WERI-Rb-1 (cell line): ENCODE results near the gene ZBTB4.

Experiments
- DNase-seq: peaks from one replicate; pipeline ENCODE4 v3.0.0-alpha.2; 2020
- H3K27ac ChIP-seq: fragments of 250-450 bp; sonication (Bioruptor Pico); 2 replicates; pipeline ENCODE4 v1.5.1; 2020; ENCODE audit warnings: mild to moderate bottlenecking, moderate library complexity
- H3K27me3 ChIP-seq: fragments of 250-450 bp; sonication (Bioruptor Pico); 2 replicates; pipeline ENCODE4 v1.5.1; 2021; ENCODE audit warnings: mild to moderate bottlenecking, low read depth, moderate library complexity; ENCODE audit not compliant: insufficient read depth, severe bottlenecking
- H3K36me3 ChIP-seq: fragments of 250-450 bp; sonication (Bioruptor Pico); 2 replicates; pipeline ENCODE4 v1.5.1; 2020; ENCODE audit warnings: mild to moderate bottlenecking, moderate library complexity
- H3K4me3 ChIP-seq: 2 replicates; pipeline ENCODE4 v1.5.1; 2011; ENCODE audit warnings: low read depth, mild to moderate bottlenecking, control low read depth, low read length
- H3K9me3 ChIP-seq: fragments of 250-450 bp; sonication (Bioruptor Pico); 2 replicates; pipeline ENCODE4 v1.5.1; 2021; ENCODE audit warnings: mild to moderate bottlenecking, moderate library complexity; ENCODE audit not compliant: severe bottlenecking
- TF ChIP-seq, protein P1 (sequence below): IDR thresholded peaks from 2 replicates; pipeline ENCODE4 v1.5.1; 2011; ENCODE audit warnings: low read depth, mild to moderate bottlenecking, control low read depth, inconsistent platforms, low read length

ZBTB4 gene

GRCh38 chr17:7429722-7430121 is 49.7 kb downstream of the ZBTB4 start:
- H3K27ac ChIP-seq = no peak overlapping the region
- H3K27me3 ChIP-seq = no peaks in the 10 kb centered on the region
- H3K4me3 ChIP-seq = no peak overlapping the region
- H3K9me3 ChIP-seq = no peaks in the 10 kb centered on the region
- H3K36me3 ChIP-seq = no peaks in the 10 kb centered on the region
- TF ChIP-seq, protein P1, sequence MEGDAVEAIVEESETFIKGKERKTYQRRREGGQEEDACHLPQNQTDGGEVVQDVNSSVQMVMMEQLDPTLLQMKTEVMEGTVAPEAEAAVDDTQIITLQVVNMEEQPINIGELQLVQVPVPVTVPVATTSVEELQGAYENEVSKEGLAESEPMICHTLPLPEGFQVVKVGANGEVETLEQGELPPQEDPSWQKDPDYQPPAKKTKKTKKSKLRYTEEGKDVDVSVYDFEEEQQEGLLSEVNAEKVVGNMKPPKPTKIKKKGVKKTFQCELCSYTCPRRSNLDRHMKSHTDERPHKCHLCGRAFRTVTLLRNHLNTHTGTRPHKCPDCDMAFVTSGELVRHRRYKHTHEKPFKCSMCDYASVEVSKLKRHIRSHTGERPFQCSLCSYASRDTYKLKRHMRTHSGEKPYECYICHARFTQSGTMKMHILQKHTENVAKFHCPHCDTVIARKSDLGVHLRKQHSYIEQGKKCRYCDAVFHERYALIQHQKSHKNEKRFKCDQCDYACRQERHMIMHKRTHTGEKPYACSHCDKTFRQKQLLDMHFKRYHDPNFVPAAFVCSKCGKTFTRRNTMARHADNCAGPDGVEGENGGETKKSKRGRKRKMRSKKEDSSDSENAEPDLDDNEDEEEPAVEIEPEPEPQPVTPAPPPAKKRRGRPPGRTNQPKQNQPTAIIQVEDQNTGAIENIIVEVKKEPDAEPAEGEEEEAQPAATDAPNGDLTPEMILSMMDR = no peak
- no peak for DNase-seq

DNA sequence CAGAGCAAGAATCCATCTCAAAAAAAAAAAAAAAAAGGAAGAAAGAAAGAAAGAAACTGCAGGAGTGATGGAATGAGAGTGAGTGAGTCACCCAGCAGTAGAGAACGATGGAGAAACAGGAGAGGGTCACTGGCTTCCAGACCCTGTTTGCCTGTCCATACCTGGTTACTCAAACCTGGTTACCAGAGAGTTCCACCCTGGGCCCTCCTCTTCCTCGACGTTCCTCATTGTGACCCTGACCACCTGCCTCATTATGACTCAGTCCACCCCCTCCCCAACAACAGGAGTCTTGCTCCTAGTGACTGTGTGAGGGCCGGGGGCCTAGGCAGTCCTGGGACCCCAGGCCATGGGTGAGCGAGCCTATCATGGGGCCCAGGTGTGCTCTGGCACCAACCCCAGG is 50.9 kb downstream of the ZBTB4 start, which contains the start of gene SPEM3:
Gene SPEM3, plus strand, starts transcription at position 301 of the 400 bp plus-strand sequence. Its CDS starts 46 bp downstream, at position 347.
- Histone ChIP-seq H3K36me3 (no peaks in the 10 kb centered on the region), H3K27me3 (no peaks in the 10 kb centered on the region), H3K9me3 (no peaks in the 10 kb centered on the region), H3K27ac (no peak within 1 kb of the TSS), H3K4me3 (no peak within 1 kb of the TSS)
- TF ChIP-seq, protein P1 = no peak
- DNase-seq = no peak

GRCh38 chr17:7427549-7427948 is 51.9 kb downstream of the ZBTB4 start:
- TF ChIP-seq, protein P1 = no peak
- H3K9me3 ChIP-seq = no peaks in the 10 kb centered on the region

GRCh38 chr17:7426896-7427489 is 52.4 kb downstream of the ZBTB4 start:
- H3K27me3 ChIP-seq = no peaks in the 10 kb centered on the region
- no peaks in the 10 kb centered on the region for H3K9me3 ChIP-seq
- no peak overlapping the region for H3K27ac ChIP-seq
- no peak overlapping the region for H3K4me3 ChIP-seq
- no peak for DNase-seq
- TF ChIP-seq, protein P1 = no peak
- H3K36me3 ChIP-seq = no peaks in the 10 kb centered on the region

More at GRCh38 chr17:7427549-7427948, 51.9 kb downstream of the ZBTB4 start:
- no peak overlapping the region for H3K27ac ChIP-seq
- H3K4me3 ChIP-seq = no peak overlapping the region
- H3K36me3 ChIP-seq = no peaks in the 10 kb centered on the region
- no peaks in the 10 kb centered on the region for H3K27me3 ChIP-seq
- DNase-seq = no peak

- DNase-seq = no peak
- TF ChIP-seq, protein P1 = no peak
- H3K4me3 ChIP-seq = no peak overlapping the region
- no peaks in the 10 kb centered on the region for H3K27me3 ChIP-seq
- no peaks in the 10 kb centered on the region for H3K9me3 ChIP-seq
- H3K27ac ChIP-seq = no peak overlapping the region
- no peaks in the 10 kb centered on the region for H3K36me3 ChIP-seq
Measured at GRCh38 chr17:7426203-7426863, 53.1 kb downstream of the ZBTB4 start.
